ENCODE results near the gene SEPTIN1.
"Not testable (repeated sequence)": the region's sequence is repeated elsewhere in the genome, so short reads cannot be mapped to it uniquely, and the experiment has no call there.

The SEPTIN1 gene

DNA sequence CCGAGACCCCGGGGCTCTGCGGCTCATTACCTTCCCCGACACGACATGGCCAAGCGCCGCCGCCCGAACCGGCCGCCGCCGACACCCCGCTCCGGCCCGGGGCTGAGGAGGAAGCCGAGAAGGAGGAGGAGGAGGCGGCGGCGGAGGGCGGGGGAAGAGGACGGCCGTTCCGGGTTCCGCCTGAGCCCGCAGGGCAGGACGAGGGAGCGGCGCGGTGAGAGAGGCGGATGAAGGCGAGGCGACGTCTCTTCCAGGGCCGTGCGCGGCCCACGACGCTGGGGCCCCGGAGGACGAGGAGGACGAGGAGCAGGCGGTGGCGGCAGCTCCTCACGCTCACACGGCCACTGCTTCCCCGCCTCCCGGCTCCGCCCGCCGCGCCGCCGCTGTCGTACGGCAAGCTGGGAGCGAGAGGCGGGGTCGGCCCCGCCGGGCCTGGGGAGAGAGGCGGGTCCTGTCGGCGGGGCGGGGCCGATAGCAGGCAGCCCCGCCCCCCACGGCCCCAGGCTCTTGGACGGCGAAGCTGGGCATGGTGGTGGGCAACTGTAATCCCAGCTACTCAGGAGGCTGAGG, 47.2 kb downstream of the SEPTIN1 start:
- not testable (repeated sequence) for H3K27me3 Mint-ChIP-seq, H3K9me3 Mint-ChIP-seq
- Mint-ChIP-seq H3K36me3 (ENCODE audit: low read depth) (peaks cover 15% of the 10 kb centered on the region), H3K4me3 (peak overlapping the region; percentile 90), H3K4me1 (ENCODE audit: low read depth) (peaks cover 29% of the 10 kb centered on the region), H3K27ac (peak overlapping the region; percentile 93)
- peak; percentile 93 for DNase-seq

DNA sequence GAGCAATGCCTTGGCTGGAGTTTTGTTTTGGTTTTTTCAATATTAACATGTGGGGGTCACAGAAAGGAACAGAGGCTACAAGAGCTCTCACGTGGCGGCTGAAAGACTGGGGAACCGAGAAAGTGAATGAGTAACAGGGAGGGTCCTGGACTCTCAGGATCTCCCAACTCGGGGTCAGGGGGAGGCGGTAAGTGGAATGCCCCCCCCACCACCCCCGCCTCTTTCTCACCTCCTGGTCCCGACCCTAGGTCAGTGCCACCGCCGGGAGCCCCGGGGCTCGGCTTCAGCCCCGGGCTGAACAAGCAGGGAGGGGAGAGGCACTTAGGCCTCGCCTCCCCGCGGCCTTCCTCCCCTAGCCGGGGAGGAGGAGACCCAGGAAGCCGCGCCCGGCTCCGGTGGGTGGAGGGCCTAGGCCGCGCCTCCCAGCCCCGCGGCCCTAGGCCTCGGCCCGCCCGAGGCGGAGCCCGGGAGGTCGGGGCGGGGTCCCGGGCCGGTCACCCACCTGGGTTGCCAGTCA, 47.8 kb downstream of the SEPTIN1 start:
- H3K4me3 Mint-ChIP-seq: peak overlapping the region; percentile 90
- H3K27ac Mint-ChIP-seq: peak overlapping the region; percentile 93
- not testable (repeated sequence) for H3K9me3 Mint-ChIP-seq, H3K27me3 Mint-ChIP-seq
- H3K4me1 Mint-ChIP-seq (ENCODE audit: low read depth): peaks cover 28% of the 10 kb centered on the region
- peaks cover 11% of the 10 kb centered on the region for H3K36me3 Mint-ChIP-seq (ENCODE audit: low read depth)
- peak; percentile 91 for DNase-seq

All from activated T-cell treated with anti-CD3 and anti-CD28 coated beads, Interleukin-2, amount 50 U/mL, for 24 hours (primary cell).